ENCODE measurements around the gene CRLF2. TPM values are rescaled to one million over a fixed set of nuclear protein-coding genes. Genes with fewer than 3 reads are reported as not detected.

CRLF2 gene, protein sequence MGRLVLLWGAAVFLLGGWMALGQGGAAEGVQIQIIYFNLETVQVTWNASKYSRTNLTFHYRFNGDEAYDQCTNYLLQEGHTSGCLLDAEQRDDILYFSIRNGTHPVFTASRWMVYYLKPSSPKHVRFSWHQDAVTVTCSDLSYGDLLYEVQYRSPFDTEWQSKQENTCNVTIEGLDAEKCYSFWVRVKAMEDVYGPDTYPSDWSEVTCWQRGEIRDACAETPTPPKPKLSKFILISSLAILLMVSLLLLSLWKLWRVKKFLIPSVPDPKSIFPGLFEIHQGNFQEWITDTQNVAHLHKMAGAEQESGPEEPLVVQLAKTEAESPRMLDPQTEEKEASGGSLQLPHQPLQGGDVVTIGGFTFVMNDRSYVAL
- not detected for total RNA-seq

DNA sequence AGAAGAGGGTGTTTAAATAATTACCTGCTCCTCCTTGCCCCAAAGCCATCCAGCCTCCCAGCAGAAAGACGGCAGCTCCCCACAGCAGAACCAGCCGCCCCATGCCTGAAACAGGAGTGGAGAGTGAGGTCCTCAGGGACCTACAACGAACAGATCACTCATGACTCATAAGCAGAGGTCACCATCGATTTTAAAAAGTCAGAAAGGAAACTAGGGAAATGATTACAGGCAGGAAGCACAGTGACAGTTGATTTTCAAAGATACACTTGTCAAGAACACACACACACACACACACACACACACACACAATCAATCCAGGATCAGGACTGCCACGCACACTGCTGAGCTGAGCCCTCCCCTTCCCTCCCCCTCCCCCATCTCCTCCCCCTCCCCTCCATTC, at the start of gene CRLF2:
Gene CRLF2, minus strand, starts transcription at position 118 of the 400 bp plus-strand sequence. Its CDS starts 15 bp downstream, at position 103.

Other genes starting within 250 kb of the CRLF2 start
- 11.8 TPM for gene CSF2RA, start 56.2 kb upstream of the CRLF2 start, total RNA-seq
- gene IL3RA, start 124.1 kb upstream of the CRLF2 start, total RNA-seq: 3.0 TPM
- 150 TPM for gene SLC25A6, start 179.5 kb upstream of the CRLF2 start, total RNA-seq
- 25.4 TPM for gene ASMTL, start 240.3 kb upstream of the CRLF2 start, total RNA-seq